ENCODE data around the gene SQSTM1.

The SQSTM1 gene

GRCh38 chr5:179795049-179795862 is 25.4 kb upstream of the SQSTM1 start:
- peak in 1 of 6 experiments; percentile 12 for DNase-seq

GRCh38 chr5:179795863-179796833 is 24.6 kb upstream of the SQSTM1 start:
- DNase-seq = peak; percentile 47 to 76 (median 64)

GRCh38 chr5:179796877-179797608 is 23.7 kb upstream of the SQSTM1 start:
- DNase-seq = no peak

DNA sequence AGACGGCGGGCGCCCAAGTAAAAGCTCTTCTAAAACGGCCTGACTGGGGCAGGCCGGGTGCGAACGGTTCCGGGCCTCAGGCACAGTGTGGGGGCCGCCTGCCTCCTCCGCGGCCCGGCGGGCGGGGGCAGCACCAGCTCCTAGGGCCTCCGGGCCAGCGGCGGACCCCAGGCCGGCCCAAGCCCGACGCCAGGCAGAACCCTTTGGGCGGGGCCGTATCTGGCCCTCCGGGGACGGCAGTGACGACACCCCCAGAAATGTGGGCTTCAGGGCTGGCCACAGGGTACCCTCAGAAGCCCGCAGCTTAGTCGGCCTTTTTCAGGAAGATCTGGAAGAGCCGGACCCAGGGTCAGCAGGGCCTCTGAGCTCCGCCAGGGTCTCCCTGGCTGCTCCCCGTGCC is 23.0 kb upstream of the SQSTM1 start:
- DNase-seq = no peak

- no peak for DNase-seq
Measured at GRCh38 chr5:179798144-179798770, 22.4 kb upstream of the SQSTM1 start.

- no peak for DNase-seq
Measured at GRCh38 chr5:179798771-179799643, 21.7 kb upstream of the SQSTM1 start.

DNA sequence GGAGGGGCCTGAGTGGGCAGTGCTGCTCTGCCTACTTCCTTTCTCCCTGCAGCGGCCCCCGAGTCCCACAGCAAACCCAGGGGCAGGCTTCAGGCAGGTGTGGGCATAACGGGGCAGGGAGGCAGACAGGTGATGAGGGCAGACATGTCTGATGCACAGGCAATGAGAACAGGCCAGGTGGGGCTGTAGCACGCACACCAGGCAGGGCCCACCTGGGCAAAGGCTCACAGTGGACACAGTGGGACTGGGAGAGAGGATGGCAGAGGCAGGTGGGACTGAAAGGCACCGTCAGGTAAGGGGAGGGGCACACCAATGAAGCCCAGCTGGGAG is 21.1 kb upstream of the SQSTM1 start:
- DNase-seq = no peak

GRCh38 chr5:179800071-179800695 is 20.5 kb upstream of the SQSTM1 start:
- no peak for DNase-seq

DNA sequence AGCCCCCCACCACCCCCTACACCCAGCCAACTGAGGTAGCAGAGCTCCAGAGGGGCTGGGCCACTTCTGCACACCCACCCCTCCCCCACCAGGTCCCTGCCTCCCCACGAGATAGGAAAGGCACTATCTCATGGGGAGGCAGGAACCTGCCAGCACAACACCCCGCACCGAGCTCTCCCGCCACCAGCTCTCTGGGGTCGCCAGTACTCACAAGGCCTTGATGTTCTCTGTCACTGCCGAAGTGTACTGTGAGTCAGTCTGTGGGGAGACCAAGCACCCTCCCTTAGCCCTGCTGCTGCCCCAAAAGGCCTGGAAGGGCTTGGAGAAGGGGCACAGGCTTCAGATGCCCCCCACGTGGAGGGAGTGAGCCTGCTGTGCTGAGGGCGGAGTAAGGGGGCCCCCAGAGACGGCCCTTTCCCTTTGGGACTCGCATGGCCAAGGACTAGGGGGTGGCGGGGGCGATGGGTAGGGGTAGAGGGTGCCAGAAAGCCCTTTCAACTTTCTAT is 20.0 kb upstream of the SQSTM1 start:
- no peak for DNase-seq

- DNase-seq = peak; percentile 57 to 80 (median 73)
Measured at GRCh38 chr5:179801304-179802206, 19.1 kb upstream of the SQSTM1 start.

GRCh38 chr5:179802207-179802883 is 18.4 kb upstream of the SQSTM1 start:
- DNase-seq = no peak

DNA sequence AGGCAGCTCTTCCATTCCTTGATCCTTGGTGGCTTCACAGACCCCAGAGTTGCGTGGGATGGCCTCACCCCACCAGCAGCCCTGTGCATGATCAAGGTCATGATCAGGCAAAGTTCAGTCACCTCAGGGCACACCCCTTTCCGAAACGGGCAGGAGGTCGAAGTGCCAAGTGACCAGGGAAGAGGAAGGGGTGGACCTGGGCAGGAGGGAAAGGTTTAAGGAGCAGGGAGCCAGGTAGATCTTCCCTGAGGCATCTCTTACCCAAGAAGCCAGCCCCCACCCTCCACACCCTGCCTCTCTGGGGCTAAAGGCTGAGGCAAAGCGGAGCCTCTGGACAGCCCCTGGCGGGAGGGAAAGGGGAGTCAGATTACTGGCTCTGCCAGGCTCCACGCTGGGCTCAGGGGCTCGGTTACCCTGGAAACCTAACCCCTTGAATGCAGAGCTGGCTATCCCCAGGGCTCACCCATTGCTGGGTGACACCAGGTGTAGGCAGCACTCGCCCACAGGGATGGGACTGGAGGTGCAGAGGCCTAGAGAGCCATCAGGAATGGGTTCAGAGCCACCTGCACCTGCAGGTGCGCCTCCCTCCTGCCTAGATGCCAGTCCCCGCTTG is 17.6 kb upstream of the SQSTM1 start:
- no peak for DNase-seq

DNA sequence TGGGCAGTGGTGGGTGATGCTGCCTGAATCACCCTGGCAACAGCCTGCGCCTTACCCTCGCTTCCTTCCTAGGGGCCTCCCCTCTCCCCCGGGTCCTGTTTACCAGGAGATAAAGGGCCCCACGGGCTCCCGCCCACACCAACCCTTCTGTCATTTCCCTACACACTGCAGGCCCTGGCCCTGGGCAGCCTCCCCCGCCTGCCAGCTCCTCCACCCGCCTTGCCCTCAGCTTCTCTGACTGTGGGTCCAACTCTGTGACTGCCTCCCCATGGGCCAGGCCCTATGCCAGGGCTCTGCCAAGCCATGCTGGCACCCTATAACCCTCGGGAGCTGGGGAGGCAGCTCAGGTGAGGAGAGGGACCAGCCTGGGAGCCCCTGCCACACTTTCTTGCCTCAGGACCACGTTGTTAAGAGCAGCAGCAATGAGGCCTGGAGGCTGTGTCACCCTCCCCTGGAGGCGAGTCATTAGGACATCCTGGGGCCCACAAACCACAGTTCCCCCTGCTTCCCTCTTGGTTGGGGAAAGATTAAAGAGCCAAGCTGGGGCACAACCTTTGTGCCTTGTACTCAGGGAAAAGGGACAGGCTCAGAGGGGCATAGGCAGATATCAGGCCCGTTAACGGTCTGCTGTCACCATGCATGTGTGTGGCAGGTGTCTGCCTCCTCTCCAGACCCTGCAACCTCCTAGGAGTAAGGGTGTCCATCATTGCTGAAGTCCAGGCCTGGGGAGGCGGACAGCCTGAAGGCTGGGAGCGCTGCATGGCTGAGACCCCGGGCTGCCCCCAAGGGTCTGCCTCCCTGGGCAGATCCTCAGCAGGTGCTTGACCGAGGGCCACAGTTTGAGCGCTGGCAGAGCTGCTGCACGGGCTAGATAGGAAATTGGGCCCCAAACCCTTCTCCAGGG is 16.8 kb upstream of the SQSTM1 start:
- peak in 1 of 6 experiments; percentile 35 for DNase-seq

GRCh38 chr5:179804555-179804947 is 16.2 kb upstream of the SQSTM1 start:
- DNase-seq = no peak

DNA sequence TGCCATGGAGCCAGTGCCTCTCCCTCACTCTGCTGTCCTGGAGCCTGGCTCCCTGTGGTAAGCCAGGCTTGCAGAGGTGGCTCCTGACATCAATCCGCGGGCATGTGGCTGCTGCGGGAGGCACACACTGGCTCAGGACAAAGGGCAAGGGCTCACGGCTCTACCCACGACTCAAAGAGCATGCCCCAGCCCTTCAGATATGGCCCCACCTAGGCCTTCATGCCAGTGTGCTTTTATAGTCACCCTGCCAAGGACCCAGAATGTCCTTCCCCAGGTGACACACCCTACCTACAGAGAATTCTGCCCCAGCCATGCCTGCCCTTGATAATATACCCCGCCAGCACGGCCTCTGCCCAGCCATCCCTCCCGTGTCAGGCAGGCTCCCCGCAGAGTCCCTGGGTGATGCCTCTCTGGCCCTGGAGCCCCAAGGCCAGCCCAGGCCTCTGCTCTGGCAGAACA is 15.6 kb upstream of the SQSTM1 start:
- DNase-seq = no peak

DNA sequence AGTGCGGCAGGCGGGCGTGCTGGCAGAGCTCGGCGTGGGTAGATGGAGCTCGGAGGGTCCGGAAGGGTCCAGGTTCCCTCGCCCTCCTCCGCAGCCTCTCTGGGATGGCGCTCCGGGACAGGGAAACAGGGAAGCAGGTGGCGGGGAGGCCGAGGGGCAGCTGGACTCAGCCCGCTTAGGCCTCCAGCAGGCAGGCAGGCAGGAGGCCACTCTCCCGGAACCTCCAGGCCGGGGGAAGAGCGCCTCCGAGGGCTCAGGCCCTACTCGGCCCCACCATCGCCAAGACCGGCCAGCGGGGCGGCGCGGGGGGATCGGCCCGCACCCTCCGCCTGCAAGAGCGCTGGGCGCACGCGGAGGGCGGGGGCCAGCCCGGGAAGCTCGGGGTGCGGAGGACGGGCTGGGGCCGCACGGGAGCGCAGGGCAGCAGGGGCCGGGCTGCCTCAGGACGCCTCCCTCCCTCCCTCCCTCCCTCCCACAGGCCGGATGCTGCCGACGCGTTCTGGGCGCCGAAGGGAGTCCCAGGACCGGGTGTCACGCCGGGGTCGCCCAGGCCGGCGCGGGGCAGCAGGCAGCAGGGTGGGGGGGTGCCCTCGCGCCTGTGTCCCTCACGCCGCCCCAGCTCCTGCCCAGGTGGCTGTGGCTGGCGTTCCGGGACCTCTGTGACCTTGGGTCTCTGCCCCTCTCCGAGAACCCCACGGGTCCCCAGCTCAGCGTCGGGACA is 15.0 kb upstream of the SQSTM1 start:
- peak in 1 of 6 experiments; percentile 42 for DNase-seq

Measured in stimulated activated naive CD4-positive, alpha-beta T cell (primary cell).